Gastrocnemius medialis (tissue), 4 donors: ENCODE measurements around the gene TDO2.

Experiments used
- POLR2A ChIP-seq, 2 donors: fragments of 450-650 bp; IDR thresholded peaks; one replicate each; pipeline ENCODE4 v1.6.1; 2017; ENCODE audit warnings: antibody characterized with exemption in 2 of 2, mild to moderate bottlenecking in 2 of 2, moderate library complexity in 2 of 2
- TF ChIP-seq, protein P1 (sequence below), 5 experiments: fragments of 450-650 bp in 3 of 5; fragments of 200-600 bp in 2 of 5; sonication (generic) in 2 of 5; IDR thresholded peaks in 4 of 5; conservative IDR thresholded peaks in 1 of 5; 1 replicate in 4 of 5; 2 replicates in 1 of 5; pipeline ENCODE4 v1.5.1; 2016 to 2019; ENCODE audit warnings: antibody characterized with exemption in 5 of 5, mild to moderate bottlenecking in 3 of 5, moderate library complexity in 3 of 5

DNA sequence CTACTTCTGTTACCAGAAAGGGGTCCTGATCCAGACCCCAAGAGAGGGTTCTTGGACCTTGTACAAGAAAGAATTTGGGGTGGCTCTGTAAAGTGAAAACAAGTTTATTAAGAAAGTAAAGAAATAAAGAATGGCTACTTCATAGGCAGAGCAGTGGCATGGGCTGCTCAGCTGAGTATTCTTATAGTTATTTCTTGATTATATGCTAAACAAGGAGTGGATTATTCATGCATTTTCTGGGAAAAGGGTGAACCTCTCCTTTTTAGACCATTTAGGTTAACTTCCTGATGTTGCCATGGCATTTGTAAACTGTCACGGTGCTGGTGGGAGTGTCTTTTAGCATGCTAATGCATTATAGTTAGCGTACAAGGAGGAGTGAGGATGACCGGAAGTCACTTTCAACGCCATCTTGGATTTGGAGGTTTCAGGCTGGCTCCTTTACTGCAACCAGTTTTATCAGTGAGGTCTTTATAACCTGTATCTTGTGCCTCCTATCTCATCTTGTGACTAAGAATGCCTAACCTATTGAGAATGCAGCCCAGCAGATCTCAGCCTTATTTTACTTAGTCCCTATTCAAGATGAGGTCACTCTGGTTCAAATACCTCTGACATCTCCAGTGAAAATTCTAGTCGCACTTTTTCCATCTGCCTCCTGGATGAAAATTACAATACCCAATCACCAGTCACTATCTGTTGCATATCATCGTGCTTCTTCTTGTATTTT lies 15.5 kb upstream of the TDO2 start:
- TF ChIP-seq POLR2A (IDR thresholded peaks at IDR 0.05) = no peak
- TF ChIP-seq, protein P1, sequence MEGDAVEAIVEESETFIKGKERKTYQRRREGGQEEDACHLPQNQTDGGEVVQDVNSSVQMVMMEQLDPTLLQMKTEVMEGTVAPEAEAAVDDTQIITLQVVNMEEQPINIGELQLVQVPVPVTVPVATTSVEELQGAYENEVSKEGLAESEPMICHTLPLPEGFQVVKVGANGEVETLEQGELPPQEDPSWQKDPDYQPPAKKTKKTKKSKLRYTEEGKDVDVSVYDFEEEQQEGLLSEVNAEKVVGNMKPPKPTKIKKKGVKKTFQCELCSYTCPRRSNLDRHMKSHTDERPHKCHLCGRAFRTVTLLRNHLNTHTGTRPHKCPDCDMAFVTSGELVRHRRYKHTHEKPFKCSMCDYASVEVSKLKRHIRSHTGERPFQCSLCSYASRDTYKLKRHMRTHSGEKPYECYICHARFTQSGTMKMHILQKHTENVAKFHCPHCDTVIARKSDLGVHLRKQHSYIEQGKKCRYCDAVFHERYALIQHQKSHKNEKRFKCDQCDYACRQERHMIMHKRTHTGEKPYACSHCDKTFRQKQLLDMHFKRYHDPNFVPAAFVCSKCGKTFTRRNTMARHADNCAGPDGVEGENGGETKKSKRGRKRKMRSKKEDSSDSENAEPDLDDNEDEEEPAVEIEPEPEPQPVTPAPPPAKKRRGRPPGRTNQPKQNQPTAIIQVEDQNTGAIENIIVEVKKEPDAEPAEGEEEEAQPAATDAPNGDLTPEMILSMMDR (IDR thresholded peaks at IDR 0.05 in 4 of 5, conservative IDR thresholded peaks at IDR 0.05 in 1 of 5) = no peak
